GM21717 (cell line): Measurements from ENCODE around the gene CLSTN2.

Source experiments
- ATAC-seq: cut with Tn5 transposase; IDR thresholded peaks from one replicate; pipeline ENCODE4 v1.9.1; 2021; ENCODE audit warnings: mild to moderate bottlenecking, moderate library complexity; ENCODE audit not compliant: unreplicated experiment

Gene CLSTN2

GRCh38 chr3:140004271-140004670 is 69.3 kb downstream of the CLSTN2 start:
- no peak for ATAC-seq

- no peak for ATAC-seq
These were observed 71.3 kb downstream of the CLSTN2 start for GRCh38 chr3:140006331-140006730.

DNA sequence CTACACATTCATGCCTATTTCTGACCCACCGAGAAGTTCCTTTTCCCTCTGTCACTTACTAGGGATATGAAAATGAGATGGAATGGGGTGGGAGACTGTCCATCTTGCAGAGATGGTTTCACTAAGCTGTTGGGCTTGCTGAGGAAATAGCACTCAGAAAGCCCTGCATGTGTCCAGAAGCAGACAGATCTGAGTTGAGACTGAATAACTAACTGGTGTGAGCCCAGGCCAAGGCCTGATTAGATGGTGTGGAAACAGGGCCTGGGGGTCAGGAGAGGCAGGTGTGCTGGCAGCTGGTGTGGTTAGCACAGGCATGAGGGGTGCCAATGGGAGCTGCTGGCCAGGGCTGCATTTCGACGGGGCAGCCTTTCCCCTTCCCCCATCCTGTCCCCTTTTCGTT is 72.1 kb downstream of the CLSTN2 start:
- ATAC-seq: no peak

DNA sequence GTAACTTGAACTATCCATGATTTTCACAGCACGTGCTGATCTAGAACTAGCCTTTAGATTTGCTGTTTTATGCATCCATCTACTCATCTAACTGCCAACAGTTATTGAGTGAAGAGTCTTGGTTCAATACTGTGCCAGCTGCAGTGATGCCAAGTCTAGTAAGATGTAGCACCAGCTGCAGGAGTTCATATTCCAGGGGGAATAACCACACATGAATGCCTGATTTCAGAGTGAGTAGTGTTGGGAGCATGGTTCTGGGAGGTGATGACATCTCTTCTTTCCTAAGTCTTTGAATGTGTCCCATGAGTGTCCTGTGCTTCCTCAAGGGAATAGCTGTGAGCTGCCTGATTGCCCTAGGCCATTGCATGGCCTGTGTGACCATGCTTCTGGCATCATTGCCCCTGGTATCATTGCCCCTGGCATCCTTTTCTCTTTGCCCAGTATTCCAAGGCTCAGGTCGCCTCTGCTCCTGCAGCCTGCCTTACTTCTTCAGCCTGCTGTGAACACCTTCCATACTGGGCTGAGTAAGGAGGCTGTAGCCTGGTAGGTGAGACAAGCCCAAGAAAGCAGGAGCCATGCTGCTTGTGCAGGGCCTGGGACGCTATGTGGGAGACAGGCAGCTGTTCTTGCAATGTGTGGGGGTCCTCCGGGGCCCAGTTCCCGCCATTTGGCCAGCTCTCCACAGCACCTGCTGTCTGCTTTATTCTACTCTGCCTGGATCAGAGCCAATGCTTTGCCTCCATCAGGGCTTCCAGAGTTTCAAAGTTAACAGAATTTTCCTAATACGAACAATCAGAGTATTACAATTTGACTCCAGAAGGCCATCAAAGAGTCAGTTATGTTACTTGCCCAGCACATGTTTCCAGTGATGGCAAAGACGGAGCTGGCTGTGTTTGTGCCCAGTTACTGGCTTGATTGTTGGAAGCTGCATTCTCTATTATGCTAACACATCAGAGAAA is 73.2 kb downstream of the CLSTN2 start:
- no peak for ATAC-seq

- no peak for ATAC-seq
These were observed 75.4 kb downstream of the CLSTN2 start for GRCh38 chr3:140010391-140010790.

GRCh38 chr3:140011086-140011485 is 76.1 kb downstream of the CLSTN2 start:
- ATAC-seq: no peak

DNA sequence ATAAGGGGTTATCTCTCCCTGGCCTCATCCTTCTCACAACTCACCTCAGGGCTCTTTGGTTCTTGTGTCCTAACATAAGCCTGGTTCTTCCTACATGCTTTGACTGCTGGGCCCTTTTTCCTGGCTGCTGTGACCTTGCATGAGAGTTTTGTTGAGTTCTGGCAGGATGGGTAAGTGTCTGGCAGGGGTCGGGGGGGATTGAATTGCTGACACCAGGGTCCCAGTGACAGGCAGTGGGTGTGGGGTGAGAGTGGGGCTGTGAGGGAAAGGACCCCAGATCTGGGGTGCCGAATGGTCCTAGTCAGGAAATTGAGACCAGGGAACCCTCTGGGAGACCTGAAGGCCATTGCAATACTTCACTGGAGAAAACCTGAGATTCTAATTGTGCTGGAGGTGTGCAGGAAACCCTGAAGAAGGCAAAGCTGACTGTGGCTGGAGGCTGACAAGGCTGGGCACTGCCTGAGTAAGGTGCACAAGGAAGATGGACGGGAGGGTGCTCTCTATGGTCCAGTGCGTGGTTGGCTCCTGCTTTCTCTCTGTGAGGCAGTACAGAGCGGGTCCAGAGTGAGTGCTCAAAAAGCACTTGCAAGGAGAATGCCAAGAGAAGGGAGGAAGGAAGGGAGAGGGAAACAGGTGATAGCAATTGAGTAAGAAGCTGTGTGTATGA is 76.8 kb downstream of the CLSTN2 start:
- no peak for ATAC-seq

- ATAC-seq: no peak
These were observed 78.2 kb downstream of the CLSTN2 start for GRCh38 chr3:140013220-140013619.

GRCh38 chr3:140014831-140015495 is 80.0 kb downstream of the CLSTN2 start:
- ATAC-seq: no peak

GRCh38 chr3:140015741-140016140 is 80.8 kb downstream of the CLSTN2 start:
- no peak for ATAC-seq

- no peak for ATAC-seq
These were observed 83.6 kb downstream of the CLSTN2 start for GRCh38 chr3:140018556-140018955.

DNA sequence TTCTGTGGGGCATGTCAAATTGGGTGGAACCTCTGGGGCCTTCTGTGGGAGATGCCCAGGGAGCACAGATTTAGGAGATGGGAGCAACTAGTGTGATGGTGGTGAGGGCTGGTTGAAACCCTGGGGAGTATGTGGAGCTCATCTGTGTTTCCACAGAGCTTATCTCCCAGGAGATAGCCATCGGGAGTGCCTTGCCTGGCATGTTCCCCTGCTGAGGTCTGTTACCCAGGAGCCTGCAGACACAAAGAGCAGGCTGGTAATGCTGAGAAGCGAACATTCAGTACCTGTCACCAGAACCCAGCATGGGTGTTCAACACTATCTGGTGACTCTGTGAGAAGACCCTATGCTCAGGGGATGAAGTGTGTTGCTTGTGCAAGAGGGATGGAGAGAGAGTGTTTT is 85.0 kb downstream of the CLSTN2 start:
- ATAC-seq: no peak

DNA sequence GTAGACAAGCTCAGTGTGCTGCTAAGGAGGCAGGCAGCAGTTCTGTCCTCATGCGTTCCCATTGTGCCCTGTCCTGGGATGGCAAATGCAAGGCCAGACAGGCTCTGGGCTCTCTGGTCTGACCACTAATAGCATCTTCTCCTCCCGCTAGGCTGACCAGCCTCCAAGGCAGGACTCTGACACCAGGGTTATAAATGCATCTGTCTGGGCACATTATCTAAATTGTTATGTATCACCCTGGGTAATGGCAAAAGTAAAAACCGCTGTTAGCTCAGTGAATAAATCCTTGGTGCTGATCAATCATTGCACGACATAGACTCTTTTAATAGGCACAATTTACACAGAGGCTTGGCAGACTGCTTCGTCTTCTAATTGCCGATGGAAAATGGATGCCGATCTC is 85.6 kb downstream of the CLSTN2 start:
- no peak for ATAC-seq

GRCh38 chr3:140021269-140021668 is 86.3 kb downstream of the CLSTN2 start:
- no peak for ATAC-seq

GRCh38 chr3:140022066-140022770 is 87.2 kb downstream of the CLSTN2 start:
- ATAC-seq: no peak

DNA sequence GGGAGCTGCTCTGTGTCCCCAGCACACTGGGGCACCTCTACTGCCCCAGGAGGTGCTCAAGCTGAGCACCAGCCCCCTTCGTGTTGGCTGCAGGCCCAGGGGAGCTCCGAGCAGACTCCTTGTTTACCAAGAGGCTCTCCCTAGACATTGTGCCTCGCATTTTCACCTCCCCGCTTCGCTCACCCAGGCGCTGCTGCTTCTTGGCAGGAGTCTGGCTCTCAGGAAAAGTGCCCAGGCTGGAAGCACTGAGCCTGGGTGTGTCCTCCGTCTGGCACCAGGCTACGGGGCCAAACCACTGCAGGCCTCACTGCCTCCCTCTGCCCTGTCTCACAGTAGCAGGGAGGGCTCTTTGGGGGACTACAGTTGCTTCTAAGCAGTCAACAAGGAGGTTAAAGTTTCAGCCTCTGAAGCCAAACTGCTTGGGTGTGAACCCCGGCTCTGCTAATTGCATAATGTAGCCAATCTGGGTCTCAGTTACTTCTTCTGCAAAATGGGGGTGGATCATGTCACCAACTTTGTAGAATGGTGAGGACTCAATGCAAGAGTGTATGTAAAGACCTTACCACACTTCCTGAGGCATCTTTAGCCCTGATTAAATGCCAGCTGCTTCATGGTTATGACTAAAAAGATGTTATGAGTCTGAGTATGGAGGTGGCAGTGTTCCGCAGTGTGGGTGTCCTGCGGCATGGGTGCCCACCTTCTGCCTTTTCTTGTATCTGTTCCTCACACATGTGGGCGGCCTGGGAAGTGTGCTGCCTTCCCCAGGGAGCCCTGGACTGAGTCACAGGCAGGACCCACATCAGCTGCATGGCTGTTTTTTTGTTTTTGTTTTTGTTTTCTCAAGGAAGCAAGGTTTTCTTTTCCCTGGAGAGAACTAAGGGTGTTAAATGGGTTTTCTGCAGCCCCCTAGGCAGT is 88.9 kb downstream of the CLSTN2 start:
- ATAC-seq: no peak

DNA sequence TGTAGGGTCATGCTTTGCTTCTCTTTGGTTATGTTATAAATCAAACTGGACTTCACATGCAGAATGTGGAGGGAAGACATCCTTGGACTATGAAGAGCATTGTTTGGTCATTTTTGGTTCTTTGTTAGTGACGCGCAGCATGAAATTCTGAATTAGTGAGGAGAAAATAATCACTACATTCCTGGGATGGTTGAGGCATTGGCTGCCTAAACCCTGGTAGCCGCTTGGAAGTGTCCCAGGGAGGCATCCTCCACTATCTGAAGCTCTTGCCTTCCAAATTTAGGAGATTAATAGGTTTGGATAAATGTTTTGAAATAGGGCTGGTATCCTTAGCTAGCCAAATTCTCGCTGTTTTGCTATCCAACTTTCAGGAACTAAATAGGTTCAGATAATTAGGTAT is 96.2 kb downstream of the CLSTN2 start:
- no peak for ATAC-seq

DNA sequence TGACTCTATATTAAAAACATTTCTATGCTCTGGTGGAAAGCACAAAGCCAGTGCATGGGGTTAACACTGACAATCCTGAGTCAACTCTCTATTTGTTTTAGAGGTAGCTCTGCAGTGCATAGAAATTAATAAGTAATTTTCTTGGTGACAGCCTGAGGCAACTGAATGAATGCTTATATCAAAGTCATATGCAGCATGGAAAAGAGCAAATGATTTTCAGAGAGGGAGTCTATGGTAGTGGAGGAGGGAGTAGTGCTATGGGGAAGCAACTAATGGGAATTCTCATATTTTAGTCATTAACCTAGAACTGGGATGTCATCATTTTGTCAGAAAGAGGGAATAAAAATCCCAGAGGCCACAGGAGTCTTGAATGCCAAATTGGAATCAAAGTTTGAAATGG is 99.1 kb downstream of the CLSTN2 start:
- ATAC-seq: no peak

GRCh38 chr3:140035871-140036270 is 100.9 kb downstream of the CLSTN2 start:
- ATAC-seq: no peak

GRCh38 chr3:140050396-140050795 is 115.4 kb downstream of the CLSTN2 start:
- no peak for ATAC-seq
